A673 (cell line): Measurements from ENCODE around the gene CTNNBL1. TPM values are rescaled to one million over a fixed set of nuclear protein-coding genes. Genes with fewer than 3 reads are reported as not detected.

ENCODE experiments used
- BruUV-seq: library from RNA; stranded (reverse); fragments of 400-500 nt; replicated peaks from 2 replicates; lab custom pipeline; 2021; lab: Mats Ljungman, UMichigan
- CTCF ChIA-PET: fragments of 300-600 bp; sonication (Branson Sonifier 250); formaldehyde crosslinking; loops from one replicate; lab custom pipeline; 2022; ENCODE audit warnings: antibody characterized with exemption; lab: Charles Lee
- POLR2A ChIA-PET: fragments of 300-600 bp; sonication (Branson Sonifier 250); formaldehyde crosslinking; loops from one replicate; lab custom pipeline; 2022; ENCODE audit warnings: antibody characterized with exemption; ENCODE audit not compliant: low non-redundant PET; lab: Charles Lee
- DNase-seq: peaks from one replicate; pipeline ENCODE4 v3.0.0-alpha.2; 2015; ENCODE audit warnings: low spot score
- H3K27ac ChIP-seq: fragments of 200-600 bp; sonication (generic); 2 replicates; pipeline ENCODE4 v1.5.1; 2016; ENCODE audit warnings: mixed run types, low read depth, mild to moderate bottlenecking, mixed read lengths, antibody characterized with exemption, low read length; ENCODE audit not compliant: poor library complexity, severe bottlenecking
- H3K27me3 ChIP-seq: fragments of 200-600 bp; sonication (generic); replicated peaks from 2 replicates; pipeline ENCODE4 v1.6.1; 2017; ENCODE audit warnings: mixed run types, low read depth, mild to moderate bottlenecking, mixed read lengths, antibody characterized with exemption, low read length; ENCODE audit not compliant: insufficient read depth, poor library complexity
- H3K36me3 ChIP-seq: fragments of 200-600 bp; sonication (generic); 2 replicates; pipeline ENCODE4 v1.6.1; 2016; ENCODE audit warnings: mixed run types, mild to moderate bottlenecking, mixed read lengths, antibody characterized with exemption, low read length; ENCODE audit not compliant: insufficient read depth, poor library complexity, severe bottlenecking
- H3K4me1 ChIP-seq: fragments of 200-600 bp; sonication (generic); 2 replicates; pipeline ENCODE4 v1.6.1; 2017; ENCODE audit warnings: mixed run types, mild to moderate bottlenecking, mixed read lengths, antibody characterized with exemption, low read length; ENCODE audit not compliant: insufficient read depth, poor library complexity, severe bottlenecking
- H3K4me3 ChIP-seq: fragments of 200-600 bp; sonication (generic); 2 replicates; pipeline ENCODE4 v1.5.1; 2016; ENCODE audit warnings: low read depth, mixed run types, mild to moderate bottlenecking, mixed read lengths, low read length; ENCODE audit not compliant: poor library complexity, severe bottlenecking
- H3K9me3 ChIP-seq: fragments of 200-600 bp; sonication (generic); 2 replicates; pipeline ENCODE4 v1.6.1; 2016; ENCODE audit warnings: mixed run types, low read depth, mild to moderate bottlenecking, mixed read lengths, antibody characterized with exemption, low read length; ENCODE audit not compliant: poor library complexity, severe bottlenecking
- CTCF ChIP-seq: fragments of 300-800, 200-600 bp; sonication (generic); conservative IDR thresholded peaks from 2 replicates; pipeline ENCODE4 v1.5.1; 2017; ENCODE audit warnings: low read depth, mild to moderate bottlenecking, antibody characterized with exemption, low read length, moderate library complexity, mixed read lengths
- EZH2 ChIP-seq: fragments of 200-600 bp; sonication (generic); IDR thresholded peaks from 2 replicates; pipeline ENCODE4 v1.6.1; 2017; ENCODE audit warnings: borderline replicate concordance, low read depth, mild to moderate bottlenecking, mixed read lengths, antibody characterized with exemption, low read length; ENCODE audit not compliant: poor library complexity, severe bottlenecking
- intact Hi-C: fragments of 100-400 bp; cut with micrococcal nuclease; formaldehyde crosslinking; loops from one replicate; pipeline ENCODE4 v1.10.0; 2022; ENCODE audit not compliant: unreplicated experiment
- total RNA-seq: library from RNA; stranded (reverse); gene quantifications from 2 replicates; pipeline ENCODE4 v1.2.3, GENCODE V29; 2021

CTNNBL1 gene
- total RNA-seq, 1 experiment from 2014 or later, result 88.5 TPM

- ChIA-PET CTCF (no interaction called here), POLR2A (no interaction called here)
- no TSS peak for BruUV-seq
- Histone ChIP-seq H3K27ac (no peak overlapping the region), H3K9me3 (no peaks in the 10 kb centered on the region), H3K27me3 (no peaks in the 10 kb centered on the region), H3K36me3 (no peaks in the 10 kb centered on the region), H3K4me3 (no peak overlapping the region), H3K4me1 (peaks cover 19% of the 10 kb centered on the region)
- no peak for TF ChIP-seq CTCF
- TF ChIP-seq EZH2, result no peak
- intact Hi-C loops, result no loop called here
- no peak for DNase-seq
Observed at GRCh38 chr20:37881601-37882343, 187.9 kb downstream of the CTNNBL1 start.

- Histone ChIP-seq H3K27me3 (no peaks in the 10 kb centered on the region), H3K4me3 (no peak overlapping the region), H3K9me3 (no peaks in the 10 kb centered on the region), H3K4me1 (peaks cover 19% of the 10 kb centered on the region), H3K36me3 (no peaks in the 10 kb centered on the region), H3K27ac (no peak overlapping the region)
- BruUV-seq, result no TSS peak
- CTCF ChIA-PET, result interaction anchor here (0.6 kb wide), 1 partner anchor 613 kb away, joined by 3 read pairs; no protein-coding TSS in a partner anchor
- POLR2A ChIA-PET, result no interaction called here
- intact Hi-C loops, result no loop called here
- DNase-seq, result no peak
- TF ChIP-seq EZH2 (no peak), CTCF (no peak)
Observed at GRCh38 chr20:37882961-37883712, 189.3 kb downstream of the CTNNBL1 start.

GRCh38 chr20:37885042-37885441 lies 191.2 kb downstream of the CTNNBL1 start:
- H3K4me1 ChIP-seq, result peaks cover 7% of the 10 kb centered on the region
- H3K36me3 ChIP-seq, result no peaks in the 10 kb centered on the region
- POLR2A ChIA-PET, result no interaction called here
- CTCF ChIA-PET, result no interaction called here
- intact Hi-C loops, result no loop called here
- no TSS peak for BruUV-seq
- H3K9me3 ChIP-seq, result no peaks in the 10 kb centered on the region
- no peak for TF ChIP-seq CTCF
- TF ChIP-seq EZH2, result no peak
- H3K27me3 ChIP-seq, result no peaks in the 10 kb centered on the region
- no peak overlapping the region for H3K4me3 ChIP-seq
- no peak for DNase-seq
- H3K27ac ChIP-seq, result no peak overlapping the region
